Measurements from ENCODE around the gene ALS2CL. TPM values are rescaled to one million over a fixed set of nuclear protein-coding genes. Genes with fewer than 3 reads are reported as not detected.

Gene ALS2CL
- total and polyA plus RNA-seq, 8 donors, result 7.8 to 61.1 (median 14.2) TPM

GRCh38 chr3:46671541-46672348, 21.7 kb downstream of the ALS2CL start:
- peak; percentile 0 to 37 (median 17) for DNase-seq
- Histone ChIP-seq H3K4me1 (no peaks in the 10 kb centered on the region), H3K4me3 (no peak overlapping the region), H3K9me3 (no peaks in the 10 kb centered on the region), H3K27ac (no peak overlapping the region), H3K27me3 (no peaks in the 10 kb centered on the region), H3K36me3 (peaks cover 0 to 4% (median 0%) of the 10 kb centered on the region in 3 donors)
- TF ChIP-seq CTCF (IDR thresholded peaks at IDR 0.05), result no peak
- intact Hi-C loops (cut with DNase I), result no loop called here
- FAIRE-seq, result no peak
- no peak for ATAC-seq
- WGBS, 2 donors, result 91% methylated on average over 24 to 25 of the region's 25 CpGs

- 94 to 100% methylated on average over 4 of the region's 4 CpGs for WGBS, 2 donors
- H3K4me1 ChIP-seq, result peaks cover 0 to 7% (median 3%) of the 10 kb centered on the region in 3 donors
- peak; percentile 0 to 30 (median 7) for DNase-seq
- peaks cover 0 to 4% (median 0%) of the 10 kb centered on the region in 3 donors for H3K36me3 ChIP-seq
- no peaks in the 10 kb centered on the region for H3K9me3 ChIP-seq
- TF ChIP-seq CTCF (IDR thresholded peaks at IDR 0.05), result no peak
- no peaks in the 10 kb centered on the region for H3K27me3 ChIP-seq
- no peak overlapping the region for H3K4me3 ChIP-seq
- ATAC-seq, result no peak
- no peak for FAIRE-seq
- intact Hi-C loops (cut with DNase I), result no loop called here
- no peak overlapping the region for H3K27ac ChIP-seq
Observed at GRCh38 chr3:46670891-46671427, 22.5 kb downstream of the ALS2CL start.

GRCh38 chr3:46670000-46670890, 23.2 kb downstream of the ALS2CL start:
- intact Hi-C loops (cut with DNase I), result no loop called here
- FAIRE-seq, result no peak
- no peak for ATAC-seq
- Histone ChIP-seq H3K27ac (no peak overlapping the region), H3K9me3 (no peaks in the 10 kb centered on the region), H3K36me3 (peaks cover 0 to 4% (median 0%) of the 10 kb centered on the region in 3 donors), H3K4me3 (no peak overlapping the region), H3K27me3 (no peaks in the 10 kb centered on the region), H3K4me1 (peaks cover 0 to 7% (median 3%) of the 10 kb centered on the region in 3 donors)
- peak in 4 of 6 donors; percentile 1 to 28 (median 7) for DNase-seq
- 83% methylated on average over 17 of the region's 17 CpGs for WGBS, 2 donors
- TF ChIP-seq CTCF (IDR thresholded peaks at IDR 0.05), result no peak

GRCh38 chr3:46669191-46669999, 24.1 kb downstream of the ALS2CL start:
- peaks cover 0 to 4% (median 0%) of the 10 kb centered on the region in 3 donors for H3K36me3 ChIP-seq
- no peaks in the 10 kb centered on the region for H3K27me3 ChIP-seq
- no peaks in the 10 kb centered on the region for H3K9me3 ChIP-seq
- H3K4me1 ChIP-seq, result peaks cover 0 to 7% (median 3%) of the 10 kb centered on the region in 3 donors
- intact Hi-C loops (cut with DNase I), result no loop called here
- 69 to 77% methylated on average over 9 of the region's 9 CpGs for WGBS, 2 donors
- no peak for ATAC-seq
- no peak overlapping the region for H3K4me3 ChIP-seq
- DNase-seq, result peak in 4 of 6 donors; percentile 6 to 43 (median 22)
- no peak for TF ChIP-seq CTCF (IDR thresholded peaks at IDR 0.05)
- H3K27ac ChIP-seq, result no peak overlapping the region
- no peak for FAIRE-seq

Measured in pancreas (tissue), 10 donors.